Activated naive CD4-positive, alpha-beta T cell treated with anti-CD3 and anti-CD28 coated beads, Interleukin-2, amount 50 U/mL, for 72 hours (primary cell): ENCODE results near the gene GPC5. TPM values are rescaled to one million over a fixed set of nuclear protein-coding genes. Genes with fewer than 3 reads are reported as not detected.
"Not testable (repeated sequence)": the region's sequence is repeated elsewhere in the genome, so short reads cannot be mapped to it uniquely, and the experiment has no call there.

Source experiments
- ATAC-seq, 2 donors: fragments of 150-1000 bp; cut with Tn5 transposase; 2 replicates each; pipeline ENCODE4 v1.10.0; 2021; ENCODE audit warnings: mild to moderate bottlenecking in 2 of 2, moderate library complexity in 2 of 2
- DNase-seq, 2 donors: peaks; one replicate each; pipeline ENCODE4 v3.0.0; 2021 to 2022; ENCODE audit warnings: low spot score in 2 of 2
- H3K27ac Mint-ChIP-seq, 2 donors: one replicate each; pipeline ENCODE4 v1.8.0; 2022; ENCODE audit warnings: mild to moderate bottlenecking in 2 of 2, mixed read lengths in 2 of 2
- H3K36me3 Mint-ChIP-seq, 2 donors: one replicate each; pipeline ENCODE4 v1.8.0; 2022; ENCODE audit warnings: mixed read lengths in 2 of 2
- H3K9me3 Mint-ChIP-seq, 2 donors: one replicate each; pipeline ENCODE4 v1.8.0; 2022; ENCODE audit warnings: mixed read lengths in 2 of 2
- total RNA-seq, 2 donors: library from RNA; stranded (reverse); gene quantifications; one replicate each; pipeline ENCODE4 v1.2.3, GENCODE V29; 2022

Gene GPC5
- total RNA-seq, 2 donors from 2014 or later: 0.11 to 0.78 TPM

DNA sequence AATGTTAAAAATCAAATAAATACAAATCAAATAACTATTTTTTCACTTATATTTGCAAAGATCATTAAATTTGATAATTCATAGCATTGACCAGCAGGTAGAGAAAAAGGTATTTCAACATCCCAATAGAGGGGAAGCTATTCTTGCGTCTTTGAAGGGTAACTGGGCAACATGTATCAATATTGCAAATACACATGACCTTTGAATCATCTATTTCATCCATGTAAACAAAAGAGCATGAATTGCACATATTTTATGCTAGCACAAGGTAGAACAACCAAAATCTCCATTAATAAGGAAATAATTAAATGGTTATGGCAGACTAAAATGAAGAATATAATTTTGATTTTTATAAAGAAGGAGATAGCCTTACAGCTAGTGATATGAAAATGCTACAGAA is 372.8 kb downstream of the GPC5 start:
- H3K27ac Mint-ChIP-seq: no peak overlapping the region
- DNase-seq: no peak
- ATAC-seq: no peak

DNA sequence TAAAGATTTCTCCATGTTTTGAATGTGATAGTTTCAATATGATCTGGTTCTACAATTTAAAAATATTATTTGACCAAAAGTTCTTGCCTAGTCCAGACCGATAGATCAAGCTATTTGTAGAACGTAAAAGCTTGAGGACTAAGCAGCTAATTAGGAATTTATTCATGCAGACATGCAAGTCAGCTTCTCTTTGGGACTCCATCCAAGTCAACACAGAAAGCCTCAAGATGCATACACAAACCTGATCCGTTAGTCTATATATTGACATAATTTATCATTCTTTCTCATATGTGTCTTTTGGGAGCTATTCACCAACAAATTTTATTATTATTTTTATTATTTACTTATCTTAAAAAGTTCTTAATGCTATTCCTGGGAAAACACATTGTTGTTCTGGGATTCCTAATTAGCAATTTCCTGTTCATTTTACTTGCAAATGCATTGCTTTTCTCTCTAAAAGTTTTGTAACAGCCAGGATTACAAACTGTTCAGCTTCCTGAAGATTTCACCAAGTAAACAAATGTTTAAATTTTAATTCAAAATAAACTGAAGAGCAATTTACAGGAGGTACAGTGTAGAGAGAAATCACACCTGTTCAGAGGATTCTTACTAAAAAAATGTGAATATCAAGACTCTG is 375.3 kb downstream of the GPC5 start:
- Mint-ChIP-seq H3K27ac (no peak overlapping the region), H3K36me3 (no peaks in the 10 kb centered on the region), H3K9me3 (no peaks in the 10 kb centered on the region)
- ATAC-seq (no peak), DNase-seq (no peak)

More for the DNA sequence above, 372.8 kb downstream of the GPC5 start:
- no peaks in the 10 kb centered on the region for H3K9me3 Mint-ChIP-seq
- no peaks in the 10 kb centered on the region for H3K36me3 Mint-ChIP-seq

DNA sequence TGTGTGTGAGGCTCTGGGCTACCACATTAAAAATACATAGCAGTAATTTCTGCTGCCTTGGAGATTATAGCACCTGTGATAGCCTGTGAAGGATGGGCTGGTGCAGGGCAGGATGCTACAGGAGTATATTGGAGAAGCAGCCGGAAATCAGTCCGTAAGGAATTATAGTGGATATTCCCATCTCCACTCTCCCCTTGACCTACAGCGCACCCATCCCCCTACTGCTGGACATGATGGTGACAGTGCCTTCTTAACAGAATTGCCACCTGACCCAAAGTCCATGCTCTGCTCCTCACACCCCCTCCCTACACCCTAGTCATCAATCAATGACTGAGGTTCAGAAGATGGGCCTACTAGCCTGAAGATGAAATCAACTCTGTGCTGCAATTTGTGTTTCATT is 376.0 kb downstream of the GPC5 start:
- no peak overlapping the region for H3K27ac Mint-ChIP-seq
- H3K9me3 Mint-ChIP-seq: no peaks in the 10 kb centered on the region
- H3K36me3 Mint-ChIP-seq: no peaks in the 10 kb centered on the region
- DNase-seq (no peak), ATAC-seq (no peak)

DNA sequence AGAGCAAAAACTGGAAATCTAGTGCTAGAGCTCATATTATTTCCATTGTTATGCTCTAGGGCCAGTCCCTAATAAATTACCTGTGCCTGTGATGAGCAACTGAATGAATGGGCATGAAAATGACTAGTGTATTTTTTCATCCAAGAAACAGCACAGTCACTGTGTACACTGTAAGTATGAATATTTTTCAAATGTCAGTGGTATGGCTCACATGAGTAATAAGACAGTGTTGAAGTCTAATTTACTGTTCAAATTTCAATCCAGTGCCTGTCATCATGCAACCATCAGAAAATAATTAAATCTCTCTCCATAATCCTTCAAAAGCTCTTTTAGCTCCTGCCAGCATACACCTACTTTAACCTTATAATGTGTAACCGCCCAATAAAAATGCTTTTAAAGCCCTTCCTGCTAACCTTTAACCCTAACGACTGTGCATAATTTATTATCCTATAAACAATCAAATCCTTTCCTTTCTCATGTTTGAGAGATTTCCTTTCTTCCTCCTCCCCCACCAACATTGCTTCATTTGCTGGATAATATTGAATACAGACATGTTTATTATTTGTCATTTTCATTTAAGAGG is 378.3 kb downstream of the GPC5 start:
- no peak for DNase-seq
- no peaks in the 10 kb centered on the region for H3K36me3 Mint-ChIP-seq
- H3K9me3 Mint-ChIP-seq: no peaks in the 10 kb centered on the region
- ATAC-seq: no peak
- H3K27ac Mint-ChIP-seq: no peak overlapping the region

DNA sequence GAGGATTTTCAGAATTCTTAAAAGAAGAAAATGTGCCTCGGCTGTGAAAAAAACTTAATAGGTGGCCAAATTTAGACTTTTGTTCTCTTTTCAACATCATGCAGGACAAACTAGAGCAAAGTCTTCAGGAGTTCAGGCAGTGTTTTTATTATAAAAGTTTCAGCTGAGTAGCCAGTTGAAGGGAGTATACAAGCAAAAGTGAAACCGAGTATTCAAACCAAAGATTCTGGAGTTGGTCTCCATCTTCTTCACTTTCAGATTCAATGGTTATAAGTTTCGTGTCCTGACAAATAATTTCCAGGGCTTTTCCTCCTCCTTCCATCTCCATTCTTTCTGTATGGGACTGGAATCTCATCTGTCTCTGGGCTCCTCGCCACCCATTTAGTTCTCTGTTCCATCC is 379.7 kb downstream of the GPC5 start:
- Mint-ChIP-seq H3K9me3 (no peaks in the 10 kb centered on the region), H3K36me3 (no peaks in the 10 kb centered on the region), H3K27ac (no peak overlapping the region)
- ATAC-seq (no peak), DNase-seq (no peak)

DNA sequence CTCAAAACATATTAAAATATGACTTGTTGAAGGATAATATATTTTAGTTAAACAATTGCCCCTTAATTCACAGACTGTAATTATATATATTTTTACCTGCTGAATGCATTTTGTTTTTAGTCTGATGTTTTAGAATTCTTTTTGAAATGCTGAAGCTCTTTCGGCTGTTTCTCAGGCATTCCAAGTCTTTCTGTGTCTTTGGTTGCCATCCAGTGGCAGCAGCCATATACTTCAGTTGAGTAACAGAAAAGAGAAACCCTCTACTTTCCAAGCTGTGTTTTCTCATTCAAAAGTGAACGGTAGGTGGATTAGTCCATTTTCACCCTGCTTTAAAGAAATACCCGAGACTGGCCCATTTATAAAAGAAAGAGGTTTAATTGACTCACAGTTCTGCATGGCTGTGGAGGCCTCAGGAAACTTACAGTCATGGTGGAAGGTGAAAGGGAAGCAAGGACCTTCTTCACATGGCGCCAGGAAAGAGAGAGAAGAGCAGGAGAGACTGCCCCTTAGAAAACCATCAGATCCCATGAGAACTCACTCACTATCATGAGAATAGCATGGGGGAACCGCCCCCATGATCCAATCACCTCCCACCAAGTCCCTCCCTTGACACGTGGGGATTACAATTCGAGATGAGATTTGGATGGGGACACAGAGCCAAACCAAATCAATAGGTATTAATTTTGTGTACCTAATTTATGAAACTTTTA is 383.7 kb downstream of the GPC5 start:
- ATAC-seq, H3K9me3 Mint-ChIP-seq, DNase-seq, H3K27ac Mint-ChIP-seq, H3K36me3 Mint-ChIP-seq: not testable (repeated sequence)

DNA sequence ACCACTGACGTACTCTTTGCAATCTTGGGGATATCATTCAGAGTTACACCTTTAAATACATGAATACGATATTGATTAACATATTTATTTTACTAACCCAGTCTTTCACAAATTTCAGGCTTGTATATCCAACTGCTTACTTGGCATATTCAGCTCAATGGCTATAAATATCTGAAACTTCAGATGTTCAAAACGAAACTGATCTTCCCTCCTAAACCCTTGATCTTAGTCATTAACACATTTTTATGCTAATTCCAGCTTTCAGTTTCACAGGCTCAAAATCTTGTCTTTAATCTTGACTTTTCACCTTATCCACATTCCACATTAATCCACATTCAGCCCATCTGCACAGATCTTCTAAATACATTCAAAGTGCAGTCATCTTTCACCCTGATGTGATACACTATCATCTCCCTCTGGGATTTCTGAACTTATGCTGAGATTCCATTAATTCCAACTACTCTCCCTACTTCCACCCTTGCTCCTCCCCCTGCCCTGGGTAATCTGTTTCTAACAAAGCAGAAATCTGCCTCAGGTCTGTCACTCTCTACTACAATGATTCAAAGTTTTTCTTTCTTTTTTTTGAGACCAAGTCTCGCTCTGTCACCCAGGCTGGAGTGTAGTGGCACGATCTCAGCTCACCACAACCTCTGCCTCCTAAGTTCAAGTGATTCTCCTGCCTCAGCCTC is 387.2 kb downstream of the GPC5 start:
- DNase-seq: no peak
- no peak for ATAC-seq
- Mint-ChIP-seq H3K36me3 (no peaks in the 10 kb centered on the region), H3K27ac (no peak overlapping the region), H3K9me3 (peaks cover 0 to 3% of the 10 kb centered on the region in 2 donors)

DNA sequence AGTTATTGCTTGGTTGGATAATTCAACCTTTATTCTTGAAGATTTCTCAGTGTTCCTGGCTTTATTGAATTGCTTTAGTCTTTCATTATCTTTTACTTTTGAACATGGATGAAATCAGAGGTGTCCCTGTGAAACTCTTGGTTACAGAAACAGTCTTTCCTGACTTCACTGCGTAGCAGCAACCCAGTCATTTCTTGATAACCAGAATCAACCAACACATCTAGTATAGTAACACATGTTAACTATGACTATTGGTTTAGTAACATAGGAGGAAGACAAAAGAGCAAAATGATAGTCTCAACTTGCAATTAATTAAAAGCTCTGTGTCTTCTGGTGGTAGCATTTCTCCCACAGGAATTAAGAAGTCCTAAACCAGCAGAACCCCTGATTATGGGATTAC is 393.6 kb downstream of the GPC5 start:
- Mint-ChIP-seq H3K27ac (no peak overlapping the region), H3K9me3 (peaks cover 3 to 6% of the 10 kb centered on the region in 2 donors), H3K36me3 (no peaks in the 10 kb centered on the region)
- ATAC-seq (no peak), DNase-seq (no peak)

DNA sequence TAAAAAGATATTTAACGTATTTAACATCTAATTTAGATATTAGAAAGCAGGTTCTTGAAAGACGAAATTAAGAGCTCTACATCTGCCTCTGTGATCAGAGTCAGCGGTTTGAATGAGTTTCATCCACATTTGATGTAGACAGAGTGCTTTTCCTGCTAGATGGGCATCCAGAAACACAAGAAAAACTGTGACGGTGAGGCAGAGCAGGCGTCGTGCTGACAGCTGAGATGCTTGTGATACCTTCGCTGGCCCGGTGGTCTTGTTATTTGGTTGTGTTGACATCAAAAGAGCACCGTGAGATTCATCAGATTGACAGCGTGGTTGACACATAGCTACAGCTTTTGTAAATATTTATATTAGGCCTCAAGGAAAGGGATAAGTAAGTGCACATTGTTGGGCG is 399.1 kb downstream of the GPC5 start:
- Mint-ChIP-seq H3K9me3 (peaks cover 10 to 12% of the 10 kb centered on the region in 2 donors), H3K36me3 (no peaks in the 10 kb centered on the region), H3K27ac (no peak overlapping the region)
- DNase-seq: no peak
- no peak for ATAC-seq

DNA sequence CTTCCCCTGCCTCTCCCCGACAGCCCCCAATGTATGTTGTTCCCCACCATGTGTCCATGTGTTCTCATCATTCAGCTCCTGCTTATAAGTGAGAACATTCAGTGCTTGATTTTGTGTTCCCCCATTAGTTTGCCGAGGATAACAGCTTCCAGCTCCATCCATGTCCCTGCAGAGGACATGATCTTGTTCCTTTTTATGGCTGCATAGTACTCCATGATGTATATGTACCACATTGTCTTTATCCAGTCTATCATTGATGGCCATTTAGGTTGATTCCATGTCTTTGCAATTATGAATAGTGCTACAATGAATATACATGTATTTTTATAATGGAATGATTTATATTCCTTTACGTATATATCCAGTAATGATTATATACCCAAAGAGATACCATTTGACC is 399.9 kb downstream of the GPC5 start:
- DNase-seq, H3K27ac Mint-ChIP-seq, ATAC-seq, H3K36me3 Mint-ChIP-seq: not testable (repeated sequence)
- peaks cover 10 to 12% of the 10 kb centered on the region in 2 donors for H3K9me3 Mint-ChIP-seq

DNA sequence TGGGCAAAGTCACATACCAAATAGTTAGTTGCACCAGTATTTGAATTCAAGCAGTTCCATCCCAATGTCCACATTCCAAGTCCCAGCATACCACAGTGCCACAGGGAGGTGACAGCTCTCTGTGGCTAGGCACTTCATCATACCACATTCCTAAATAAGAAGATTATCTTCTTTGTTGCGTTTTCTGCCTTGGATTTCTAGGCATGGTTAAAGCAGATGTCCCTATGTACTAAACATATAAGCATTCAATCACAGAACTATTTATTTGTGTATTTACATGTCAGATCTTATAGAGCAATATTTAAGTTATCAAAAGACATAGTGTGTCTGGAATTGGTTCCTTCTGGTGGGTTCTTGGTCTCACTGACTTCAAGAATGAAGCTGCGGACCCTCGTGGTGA is 403.4 kb downstream of the GPC5 start:
- DNase-seq, H3K36me3 Mint-ChIP-seq, H3K27ac Mint-ChIP-seq, H3K9me3 Mint-ChIP-seq, ATAC-seq: not testable (repeated sequence)

DNA sequence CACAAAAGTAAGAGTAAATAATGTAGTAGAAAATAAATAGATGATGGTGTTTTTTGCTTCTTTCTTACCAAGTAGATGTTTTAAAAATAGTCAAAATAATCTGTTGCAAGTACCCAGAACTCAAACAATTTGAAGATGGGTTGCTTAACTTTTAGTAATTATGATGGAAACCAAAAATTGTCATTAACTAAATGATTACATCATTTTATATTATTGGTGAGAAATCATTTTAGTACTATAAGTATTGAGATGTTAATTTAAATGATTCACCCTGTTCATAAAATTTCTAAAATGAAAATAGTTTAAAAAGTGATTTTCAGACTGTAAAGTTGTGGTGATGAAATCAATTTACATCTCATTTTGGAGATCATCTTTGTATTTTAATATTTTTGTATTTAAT is 404.5 kb downstream of the GPC5 start:
- H3K36me3 Mint-ChIP-seq: no peaks in the 10 kb centered on the region
- DNase-seq: no peak
- peaks cover 5 to 6% of the 10 kb centered on the region in 2 donors for H3K9me3 Mint-ChIP-seq
- no peak for ATAC-seq
- H3K27ac Mint-ChIP-seq: no peak overlapping the region

DNA sequence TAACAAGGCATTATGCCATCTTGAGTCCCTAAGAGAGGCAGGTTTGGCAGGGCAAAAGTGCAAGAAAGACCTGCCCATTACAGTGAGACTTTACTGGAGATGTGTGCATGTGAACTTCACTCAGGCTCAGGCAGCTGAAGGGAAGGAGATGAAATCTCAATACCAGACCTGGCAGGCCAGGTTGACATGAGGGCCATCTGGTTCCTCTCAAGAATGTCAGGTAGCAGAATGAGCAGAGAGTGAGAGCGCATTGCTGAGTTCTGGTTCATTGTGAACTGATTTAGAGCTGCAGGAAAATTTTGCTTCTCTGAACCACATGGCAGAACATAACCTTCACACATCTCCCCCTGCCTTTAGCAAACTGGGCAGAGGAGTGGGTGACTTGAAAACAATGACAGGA is 406.3 kb downstream of the GPC5 start:
- no peak overlapping the region for H3K27ac Mint-ChIP-seq
- H3K9me3 Mint-ChIP-seq: no peaks in the 10 kb centered on the region
- DNase-seq: no peak
- no peaks in the 10 kb centered on the region for H3K36me3 Mint-ChIP-seq
- ATAC-seq: no peak

DNA sequence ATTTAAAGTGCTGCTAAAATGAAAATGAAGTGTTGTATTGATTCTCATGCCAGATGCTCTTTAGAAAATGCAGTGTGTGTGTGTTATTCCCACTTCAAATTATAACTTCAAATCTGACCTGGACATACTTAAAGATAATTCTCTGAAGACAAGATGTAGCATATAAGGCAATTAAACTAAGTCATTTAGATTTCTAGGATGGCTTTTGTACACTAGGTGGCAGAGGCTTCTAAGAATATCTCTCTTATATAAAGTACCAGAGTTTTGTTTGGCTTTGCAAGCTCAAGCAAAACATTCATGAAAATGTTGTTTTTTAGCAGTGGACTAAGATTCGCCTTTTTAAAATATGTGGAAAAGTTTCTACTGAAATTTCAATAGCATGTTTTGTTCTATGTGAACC is 407.2 kb downstream of the GPC5 start:
- H3K9me3 Mint-ChIP-seq: no peaks in the 10 kb centered on the region
- no peaks in the 10 kb centered on the region for H3K36me3 Mint-ChIP-seq
- ATAC-seq: no peak

DNA sequence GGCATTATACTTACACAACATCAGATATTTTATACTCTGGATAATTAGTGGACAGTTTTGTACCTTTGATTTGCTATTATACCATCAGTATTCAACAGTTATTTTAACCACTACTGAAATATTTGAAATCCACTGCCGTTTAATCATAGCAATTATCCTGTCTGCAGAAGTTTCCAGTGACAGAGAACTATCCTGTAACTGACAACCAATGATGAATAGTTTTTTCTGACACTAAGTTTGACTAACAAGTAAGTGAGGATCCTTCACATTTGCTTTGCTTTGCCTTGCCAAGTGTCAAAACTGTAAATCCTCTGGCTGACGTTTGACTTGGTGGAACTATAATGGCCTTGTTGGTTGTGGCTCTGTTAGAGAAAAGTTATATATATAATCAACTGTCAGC is 410.7 kb downstream of the GPC5 start:
- Mint-ChIP-seq H3K36me3 (no peaks in the 10 kb centered on the region), H3K9me3 (no peaks in the 10 kb centered on the region), H3K27ac (no peak overlapping the region)
- ATAC-seq (no peak), DNase-seq (no peak)

More for the DNA sequence above, 407.2 kb downstream of the GPC5 start:
- no peak overlapping the region for H3K27ac Mint-ChIP-seq
- DNase-seq: no peak

DNA sequence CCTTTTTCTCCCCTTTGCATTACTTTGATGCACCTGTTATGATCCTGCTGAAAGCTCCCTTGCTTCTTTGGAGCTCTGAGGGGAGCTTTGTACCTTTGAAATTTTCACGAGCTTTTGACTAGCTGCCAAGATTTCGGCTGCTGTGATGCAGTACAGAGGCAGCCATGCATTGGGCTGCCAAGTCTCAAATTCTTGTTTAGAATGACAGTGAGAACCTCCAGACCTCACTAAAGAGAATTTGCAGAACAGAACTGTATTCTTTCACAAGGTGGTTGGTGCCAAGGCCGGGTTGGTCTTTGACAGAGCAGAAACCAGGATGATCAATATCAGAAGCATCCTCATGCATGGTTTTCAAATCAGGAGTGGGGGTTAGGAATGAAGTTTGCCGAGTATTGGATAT is 414.8 kb downstream of the GPC5 start:
- DNase-seq: no peak
- Mint-ChIP-seq H3K9me3 (no peaks in the 10 kb centered on the region), H3K27ac (no peak overlapping the region), H3K36me3 (no peaks in the 10 kb centered on the region)
- no peak for ATAC-seq

DNA sequence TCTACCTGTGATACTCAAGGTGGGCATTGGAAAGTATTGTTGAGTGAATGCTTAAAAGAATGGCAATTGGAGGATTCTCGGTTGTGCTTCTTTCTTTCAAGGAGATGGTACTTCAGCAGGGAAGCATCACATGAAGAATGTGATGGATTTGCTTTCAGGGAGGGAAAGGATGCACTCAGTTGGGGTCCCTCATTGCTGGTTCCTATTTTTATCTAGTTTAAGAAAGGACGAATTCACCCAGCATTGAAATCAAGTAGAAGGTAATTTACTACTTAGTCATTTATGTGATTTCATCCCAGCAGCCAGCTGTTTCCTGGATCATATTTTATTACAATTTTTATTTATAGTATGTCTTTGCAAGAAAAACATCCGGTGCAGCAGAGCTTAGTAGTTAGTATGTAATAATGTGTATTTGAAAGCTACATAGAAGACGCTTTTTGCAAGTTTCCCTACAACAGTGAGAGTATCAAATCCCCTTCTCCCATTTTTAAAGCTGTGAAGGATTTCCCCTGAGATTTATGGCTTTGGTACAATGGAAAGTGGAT is 417.9 kb downstream of the GPC5 start:
- H3K36me3 Mint-ChIP-seq: no peaks in the 10 kb centered on the region
- H3K9me3 Mint-ChIP-seq: no peaks in the 10 kb centered on the region
- no peak overlapping the region for H3K27ac Mint-ChIP-seq
- DNase-seq (no peak), ATAC-seq (no peak)
